NT2/D1 (cell line): ENCODE measurements around the gene PLA2G1B.

Source experiments
- DNase-seq: peaks from one replicate; pipeline ENCODE4 v3.0.0-alpha.2; 2011; ENCODE audit warnings: low read depth, low spot score
- H3K27me3 ChIP-seq: 2 replicates; pipeline ENCODE4 v1.6.0; 2011; ENCODE audit warnings: mild to moderate bottlenecking; ENCODE audit not compliant: insufficient read length, insufficient read depth
- H3K36me3 ChIP-seq: 2 replicates; pipeline ENCODE4 v1.6.1; 2011; ENCODE audit warnings: mild to moderate bottlenecking, low read length, mixed read lengths; ENCODE audit not compliant: insufficient read depth, insufficient read length
- H3K4me1 ChIP-seq: 2 replicates; pipeline ENCODE4 v1.5.1; 2011; ENCODE audit not compliant: insufficient read depth, insufficient read length
- H3K4me3 ChIP-seq: 2 replicates; pipeline ENCODE4 v1.5.1; 2011; ENCODE audit warnings: low read depth; ENCODE audit not compliant: insufficient read length
- H3K9ac ChIP-seq: 2 replicates; pipeline ENCODE4 v1.6.0; 2011; ENCODE audit warnings: low read depth; ENCODE audit not compliant: insufficient read length
- H3K9me3 ChIP-seq: 2 replicates; pipeline ENCODE4 v1.5.1; 2011; ENCODE audit warnings: mild to moderate bottlenecking, low read length; ENCODE audit not compliant: insufficient read depth
- SUZ12 ChIP-seq: IDR thresholded peaks from 2 replicates; pipeline ENCODE4 v1.6.1; 2011; ENCODE audit not compliant: insufficient read length, insufficient read depth; ENCODE audit errors: extremely low read depth
- YY1 ChIP-seq: IDR thresholded peaks from 2 replicates; pipeline ENCODE4 v1.6.1; 2011; ENCODE audit not compliant: insufficient read length, insufficient read depth
- ZNF274 ChIP-seq: IDR thresholded peaks from 2 replicates; pipeline ENCODE4 v1.6.1; 2011; ENCODE audit warnings: mild to moderate bottlenecking, low read depth, low read length

Gene PLA2G1B

DNA sequence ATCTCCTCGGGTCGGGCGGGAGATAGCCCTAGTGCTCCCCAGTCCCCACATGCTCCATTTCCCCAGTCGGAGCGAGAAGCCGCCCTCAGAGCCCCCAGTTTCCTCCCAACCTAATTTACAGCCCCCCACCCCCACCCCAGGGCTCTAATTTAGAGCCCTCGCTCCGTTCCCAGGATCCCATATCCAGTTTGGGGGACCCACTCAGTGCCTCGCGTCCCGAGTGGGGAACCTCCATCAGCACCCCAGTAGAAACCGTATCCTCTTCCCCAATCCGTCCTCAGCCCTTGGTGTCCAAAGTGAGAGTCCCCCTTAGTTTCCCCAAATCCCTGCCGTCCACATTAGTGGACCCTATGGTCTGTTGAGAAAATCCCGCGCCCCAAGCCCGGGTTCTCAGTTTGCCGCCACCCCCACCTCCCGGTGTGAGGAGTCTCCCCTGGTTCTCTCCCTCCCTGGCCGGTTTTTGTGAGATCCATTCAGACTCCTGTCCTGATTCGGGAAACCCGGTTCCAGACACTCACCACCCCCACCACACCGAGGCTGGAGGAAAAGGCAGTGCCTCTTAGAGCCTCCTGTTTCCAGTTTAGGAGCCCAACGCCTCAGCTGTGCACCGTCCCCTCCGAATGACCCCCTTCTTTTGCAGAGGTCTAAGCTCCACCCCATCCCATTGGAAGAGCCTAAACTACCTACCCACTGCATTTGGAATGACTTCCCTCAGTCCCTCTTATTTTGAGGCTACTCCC is 42.2 kb upstream of the PLA2G1B start:
- Histone ChIP-seq H3K36me3 (peaks cover 16% of the 10 kb centered on the region), H3K4me3 (peak overlapping the region; percentile 61), H3K4me1 (peaks cover 17% of the 10 kb centered on the region), H3K9me3 (no peaks in the 10 kb centered on the region), H3K9ac (peak overlapping the region; percentile 86), H3K27me3 (peaks cover 9% of the 10 kb centered on the region)
- no peak for DNase-seq
- TF ChIP-seq SUZ12 (no peak), YY1 (no peak), ZNF274 (no peak)

GRCh38 chr12:120368789-120369602 is 41.4 kb upstream of the PLA2G1B start, which contains the start of gene MSI1:
Gene MSI1 (minus strand): TSS chr12:120369164. CDS start chr12:120369091, 73 bp downstream.
- DNase-seq = no peak
- Histone ChIP-seq H3K9ac (peak within 1 kb of the TSS; percentile 88), H3K9me3 (no peaks in the 10 kb centered on the region), H3K4me1 (peaks cover 19% of the 10 kb centered on the region), H3K36me3 (peaks cover 22% of the 10 kb centered on the region), H3K4me3 (peak within 1 kb of the TSS; percentile 73), H3K27me3 (peaks cover 9% of the 10 kb centered on the region)
- TF ChIP-seq ZNF274 = no peak
- no peak for TF ChIP-seq SUZ12
- no peak for TF ChIP-seq YY1

GRCh38 chr12:120367924-120368788 is 40.6 kb upstream of the PLA2G1B start:
- Histone ChIP-seq H3K9me3 (no peaks in the 10 kb centered on the region), H3K9ac (peak overlapping the region; percentile 88), H3K27me3 (peaks cover 9% of the 10 kb centered on the region), H3K36me3 (peaks cover 31% of the 10 kb centered on the region), H3K4me3 (peak overlapping the region; percentile 73), H3K4me1 (peaks cover 24% of the 10 kb centered on the region)
- TF ChIP-seq YY1 (no peak), SUZ12 (no peak), ZNF274 (no peak)
- DNase-seq = no peak

DNA sequence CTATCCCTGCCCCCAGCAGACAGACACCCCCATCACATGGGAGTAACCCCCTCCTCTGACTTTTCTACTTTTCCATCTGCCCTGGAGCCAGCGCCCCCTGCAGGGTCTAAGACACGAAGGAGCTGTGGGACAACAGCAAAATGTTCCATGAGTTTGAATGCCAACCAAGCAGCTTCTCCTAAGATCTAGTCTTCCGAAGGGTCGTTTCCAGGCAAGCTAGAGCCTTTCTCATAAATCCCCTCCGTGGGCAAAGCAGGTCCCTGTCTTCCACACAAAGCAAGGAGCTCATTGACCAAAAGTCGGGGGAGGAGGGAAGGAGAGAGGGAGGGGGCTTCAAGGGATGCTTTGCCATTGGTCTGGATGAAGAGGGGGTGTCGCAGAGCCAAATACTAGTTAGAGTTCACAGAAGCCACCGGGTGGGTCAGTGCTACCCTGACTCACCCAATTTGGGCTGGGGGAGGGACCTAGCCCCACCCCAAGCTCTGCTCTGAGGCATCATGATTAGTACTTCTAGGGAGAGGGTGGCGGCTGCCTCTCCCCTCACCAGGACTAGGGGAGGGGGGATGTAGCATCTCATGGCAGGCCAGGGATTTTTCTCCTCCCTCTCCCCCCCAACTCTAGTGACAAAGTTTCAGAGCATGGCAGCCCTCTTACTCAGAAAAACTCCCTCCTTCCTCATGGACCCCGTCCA is 39.8 kb upstream of the PLA2G1B start:
- TF ChIP-seq YY1 = no peak
- TF ChIP-seq SUZ12 = no peak
- TF ChIP-seq ZNF274 = no peak
- H3K27me3 ChIP-seq = peaks cover 9% of the 10 kb centered on the region
- peak overlapping the region; percentile 73 for H3K4me3 ChIP-seq
- H3K36me3 ChIP-seq = peaks cover 38% of the 10 kb centered on the region
- no peaks in the 10 kb centered on the region for H3K9me3 ChIP-seq
- peak overlapping the region; percentile 87 for H3K9ac ChIP-seq
- H3K4me1 ChIP-seq = peaks cover 30% of the 10 kb centered on the region
- no peak for DNase-seq

- Histone ChIP-seq H3K9ac (peak overlapping the region; percentile 87), H3K36me3 (peaks cover 40% of the 10 kb centered on the region), H3K9me3 (no peaks in the 10 kb centered on the region), H3K4me1 (peaks cover 35% of the 10 kb centered on the region), H3K4me3 (no peak overlapping the region), H3K27me3 (peaks cover 9% of the 10 kb centered on the region)
- no peak for DNase-seq
- TF ChIP-seq ZNF274 = no peak
- no peak for TF ChIP-seq YY1
- no peak for TF ChIP-seq SUZ12
Measured at GRCh38 chr12:120366845-120367232, 39.3 kb upstream of the PLA2G1B start.

DNA sequence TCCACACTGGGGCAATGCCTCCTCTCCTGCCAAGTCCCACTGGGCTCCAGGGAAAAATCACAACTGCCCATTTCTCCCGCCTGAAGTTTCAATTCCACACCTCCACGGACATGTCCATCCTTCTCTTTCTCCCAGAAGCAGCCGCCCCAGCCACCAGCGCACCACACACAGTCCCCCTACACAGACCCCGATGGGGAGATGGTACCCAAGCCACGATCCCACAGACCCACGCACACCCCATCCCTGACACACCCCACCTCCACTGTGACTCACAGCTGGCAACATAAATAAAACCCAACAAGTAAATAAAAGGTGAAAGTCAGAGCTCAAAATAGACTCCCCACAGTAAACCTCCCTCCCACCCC is 38.7 kb upstream of the PLA2G1B start:
- Histone ChIP-seq H3K36me3 (peaks cover 40% of the 10 kb centered on the region), H3K27me3 (peaks cover 9% of the 10 kb centered on the region), H3K4me1 (peaks cover 33% of the 10 kb centered on the region), H3K9me3 (no peaks in the 10 kb centered on the region), H3K4me3 (no peak overlapping the region), H3K9ac (peak overlapping the region; percentile 87)
- no peak for DNase-seq
- TF ChIP-seq SUZ12 = no peak
- TF ChIP-seq ZNF274 = no peak
- no peak for TF ChIP-seq YY1
